NCI-H82 (cell line): ENCODE measurements around the gene CHPF.

Experiments
- DNase-seq: peaks from one replicate; lab custom pipeline; 2025; lab: John Stamatoyannopoulos, UW

The CHPF gene

GRCh38 chr2:219496825-219497494 is 46.6 kb downstream of the CHPF start:
- DNase-seq, result no peak

GRCh38 chr2:219496247-219496824 is 47.3 kb downstream of the CHPF start:
- DNase-seq, result no peak

GRCh38 chr2:219495531-219496122 is 48.0 kb downstream of the CHPF start:
- DNase-seq, result peak; percentile 95

GRCh38 chr2:219494952-219495530 is 48.6 kb downstream of the CHPF start:
- DNase-seq, result no peak

- DNase-seq, result no peak
These were observed 50.5 kb downstream of the CHPF start for GRCh38 chr2:219493086-219493485.

GRCh38 chr2:219492575-219492974 is 51.0 kb downstream of the CHPF start:
- no peak for DNase-seq

- DNase-seq, result peak; percentile 48
These were observed 52.2 kb downstream of the CHPF start for GRCh38 chr2:219491278-219491963.

- no peak for DNase-seq
These were observed 52.9 kb downstream of the CHPF start for GRCh38 chr2:219490600-219491130.

- DNase-seq, result peak; percentile 34
These were observed 53.4 kb downstream of the CHPF start for GRCh38 chr2:219490186-219490585.

GRCh38 chr2:219489315-219489714 is 54.3 kb downstream of the CHPF start:
- DNase-seq, result no peak
